K562 (cell line): ENCODE results near the gene CEP76.
"Not testable (repeated sequence)": the region's sequence is repeated elsewhere in the genome, so short reads cannot be mapped to it uniquely, and the experiment has no call there.

Experiments
- CTCF ChIP-seq, 3 experiments: IDR thresholded peaks in 2 of 3; conservative IDR thresholded peaks in 1 of 3; 2 replicates each; pipeline ENCODE4 v1.5.1; 2011 to 2012; ENCODE audit warnings: low read length in 3 of 3, mild to moderate bottlenecking in 3 of 3, control low read depth in 2 of 3, improper control_type of control experiment in 1 of 3, inconsistent platforms in 1 of 3, low read depth in 1 of 3, mixed read lengths in 1 of 3, moderate library complexity in 1 of 3; ENCODE audit not compliant: insufficient read depth in 2 of 3
- FOXK1 ChIP-seq: sonication (generic); formaldehyde crosslinking; IDR thresholded peaks from 2 replicates; pipeline ENCODE4 v1.8.0; 2022; ENCODE audit warnings: missing genetic modification reagents, mild to moderate bottlenecking, borderline replicate concordance
- MYC ChIP-seq, 2 experiments: fragments of 250-450 bp in 1 of 2; sonication (Bioruptor Pico) in 1 of 2; IDR thresholded peaks; 2 replicates each; pipeline versions ENCODE4 v1.5.1 to v1.6.1; 2012 to 2021; ENCODE audit warnings: low read depth in 2 of 2, borderline replicate concordance in 1 of 2, improper control_type of control experiment in 1 of 2, low read length in 1 of 2, mild to moderate bottlenecking in 1 of 2, moderate library complexity in 1 of 2
- RAD21 ChIP-seq, 2 experiments: fragments of 250-450 bp in 1 of 2; fragments of 450-650 bp in 1 of 2; sonication (Bioruptor Pico) in 1 of 2; formaldehyde crosslinking in 1 of 2; IDR thresholded peaks in 1 of 2; conservative IDR thresholded peaks in 1 of 2; 2 replicates each; pipeline versions ENCODE4 v1.4.0 to v1.8.0; 2020 to 2022; ENCODE audit warnings: mild to moderate bottlenecking in 2 of 2, moderate library complexity in 1 of 2
- SIRT6 ChIP-seq: IDR thresholded peaks from one replicate; pipeline ENCODE4 v1.6.1; 2012; ENCODE audit warnings: low read depth, mild to moderate bottlenecking, control low read depth, inconsistent platforms, low read length, moderate library complexity
- TF ChIP-seq, protein P1 (sequence below): fragments of 450-650 bp; IDR thresholded peaks from 2 replicates; pipeline ENCODE4 v1.6.1; 2016; ENCODE audit warnings: missing biosample characterization, missing genetic modification characterization
- TF ChIP-seq, protein P2 (sequence below), 2 experiments: fragments of 450-650 bp in 1 of 2; IDR thresholded peaks; 2 replicates each; pipeline ENCODE4 v1.6.1; 2011 to 2017; ENCODE audit warnings: low read depth in 2 of 2, antibody characterized with exemption in 1 of 2, borderline replicate concordance in 1 of 2, low read length in 1 of 2, mild to moderate bottlenecking in 1 of 2, mixed read lengths in 1 of 2; ENCODE audit not compliant: control insufficient read depth in 1 of 2

DNA sequence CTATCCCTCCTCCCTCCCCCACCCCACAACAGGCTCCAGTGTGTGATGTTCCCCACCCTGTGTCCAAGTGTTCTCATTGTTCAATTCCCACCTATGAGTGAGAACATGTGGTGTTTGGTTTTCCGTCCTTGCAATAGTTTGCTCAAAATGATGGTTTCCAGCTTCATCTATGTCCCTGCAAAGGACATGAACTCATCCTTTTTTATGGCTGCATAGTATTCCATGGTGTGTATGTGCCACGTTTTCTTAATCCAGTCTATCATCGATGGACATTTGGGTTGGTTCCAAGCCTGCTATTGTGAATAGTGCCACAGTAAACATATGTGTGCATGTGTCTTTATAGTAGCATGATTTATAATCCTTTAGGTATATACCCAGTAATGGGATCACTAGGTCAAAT, 75.3 kb downstream of the CEP76 start:
- not testable (repeated sequence) for TF ChIP-seq RAD21 (CRISPR knock-in tag; conservative IDR thresholded peaks at IDR 0.05 in 1 of 2, IDR thresholded peaks at IDR 0.05 in 1 of 2); SIRT6; FOXK1; CTCF (IDR thresholded peaks at IDR 0.05 in 2 of 3, conservative IDR thresholded peaks at IDR 0.05 in 1 of 3; ENCODE audit: insufficient read depth in 2 of 3, low read depth in 1 of 3, low read length in 3 of 3); MYC (IDR thresholded peaks at IDR 0.05; ENCODE audit: low read depth, low read length); MYC (CRISPR knock-in tag; IDR thresholded peaks at IDR 0.05; ENCODE audit: borderline replicate concordance, low read depth)
- TF ChIP-seq, protein P1, sequence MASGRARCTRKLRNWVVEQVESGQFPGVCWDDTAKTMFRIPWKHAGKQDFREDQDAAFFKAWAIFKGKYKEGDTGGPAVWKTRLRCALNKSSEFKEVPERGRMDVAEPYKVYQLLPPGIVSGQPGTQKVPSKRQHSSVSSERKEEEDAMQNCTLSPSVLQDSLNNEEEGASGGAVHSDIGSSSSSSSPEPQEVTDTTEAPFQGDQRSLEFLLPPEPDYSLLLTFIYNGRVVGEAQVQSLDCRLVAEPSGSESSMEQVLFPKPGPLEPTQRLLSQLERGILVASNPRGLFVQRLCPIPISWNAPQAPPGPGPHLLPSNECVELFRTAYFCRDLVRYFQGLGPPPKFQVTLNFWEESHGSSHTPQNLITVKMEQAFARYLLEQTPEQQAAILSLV (tag), result not testable (repeated sequence)
- TF ChIP-seq, protein P2, sequence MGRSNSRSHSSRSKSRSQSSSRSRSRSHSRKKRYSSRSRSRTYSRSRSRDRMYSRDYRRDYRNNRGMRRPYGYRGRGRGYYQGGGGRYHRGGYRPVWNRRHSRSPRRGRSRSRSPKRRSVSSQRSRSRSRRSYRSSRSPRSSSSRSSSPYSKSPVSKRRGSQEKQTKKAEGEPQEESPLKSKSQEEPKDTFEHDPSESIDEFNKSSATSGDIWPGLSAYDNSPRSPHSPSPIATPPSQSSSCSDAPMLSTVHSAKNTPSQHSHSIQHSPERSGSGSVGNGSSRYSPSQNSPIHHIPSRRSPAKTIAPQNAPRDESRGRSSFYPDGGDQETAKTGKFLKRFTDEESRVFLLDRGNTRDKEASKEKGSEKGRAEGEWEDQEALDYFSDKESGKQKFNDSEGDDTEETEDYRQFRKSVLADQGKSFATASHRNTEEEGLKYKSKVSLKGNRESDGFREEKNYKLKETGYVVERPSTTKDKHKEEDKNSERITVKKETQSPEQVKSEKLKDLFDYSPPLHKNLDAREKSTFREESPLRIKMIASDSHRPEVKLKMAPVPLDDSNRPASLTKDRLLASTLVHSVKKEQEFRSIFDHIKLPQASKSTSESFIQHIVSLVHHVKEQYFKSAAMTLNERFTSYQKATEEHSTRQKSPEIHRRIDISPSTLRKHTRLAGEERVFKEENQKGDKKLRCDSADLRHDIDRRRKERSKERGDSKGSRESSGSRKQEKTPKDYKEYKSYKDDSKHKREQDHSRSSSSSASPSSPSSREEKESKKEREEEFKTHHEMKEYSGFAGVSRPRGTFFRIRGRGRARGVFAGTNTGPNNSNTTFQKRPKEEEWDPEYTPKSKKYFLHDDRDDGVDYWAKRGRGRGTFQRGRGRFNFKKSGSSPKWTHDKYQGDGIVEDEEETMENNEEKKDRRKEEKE (IDR thresholded peaks at IDR 0.05; ENCODE audit: borderline replicate concordance in 1 of 2, control insufficient read depth in 1 of 2, low read depth in 2 of 2, low read length in 1 of 2), result not testable (repeated sequence)
